ENCODE data around the gene PRSS21. TPM values are rescaled to one million over a fixed set of nuclear protein-coding genes. Genes with fewer than 3 reads are reported as not detected.

PRSS21 gene
- total RNA-seq, 5 donors from 2014 or later (not counting 1 experiment from before 2014, with no cell fraction given), result 0.90 to 8.3 (median 3.3) TPM

- 80% methylated on average over 6 of the region's 8 CpGs for WGBS (ENCODE audit: insufficient coverage)
- CTCF ChIA-PET, result no interaction called here
Observed at GRCh38 chr16:2791174-2791573, 25.9 kb upstream of the PRSS21 start.

GRCh38 chr16:2792940-2793339 is 24.1 kb upstream of the PRSS21 start:
- peaks cover 13 to 47% of the 10 kb centered on the region in 2 donors for H3K27me3 Mint-ChIP-seq
- no peaks in the 10 kb centered on the region for H3K9me3 ChIP-seq

More at GRCh38 chr16:2791174-2791573, 25.9 kb upstream of the PRSS21 start:
- Mint-ChIP-seq H3K9me3 (no peaks in the 10 kb centered on the region), H3K27me3 (peaks cover 13 to 45% of the 10 kb centered on the region in 2 donors), H3K27ac (no peak overlapping the region), H3K4me3 (no peak overlapping the region), H3K36me3 (no peaks in the 10 kb centered on the region), H3K4me1 (peaks cover 0 to 7% (median 0%) of the 10 kb centered on the region in 3 donors)
- DNase-seq (no peak), ATAC-seq (replicated peaks in 1 of 4) (no peak)
- no peaks in the 10 kb centered on the region for H3K36me3 ChIP-seq (ENCODE audit: control insufficient read depth in 2 of 2, extremely low read depth in 1 of 2, insufficient read depth in 1 of 2, low read length in 1 of 2)
- no peak overlapping the region for H3K4me3 ChIP-seq (ENCODE audit: control insufficient read depth in 1 of 2, extremely low read depth in 1 of 2, low read length in 1 of 2)
- H3K27me3 ChIP-seq (replicated peaks in 1 of 2; ENCODE audit: control insufficient read depth in 2 of 2, extremely low read depth in 1 of 2, insufficient read depth in 2 of 2, low read length in 1 of 2), result peaks cover 0 to 53% of the 10 kb centered on the region in 2 experiments
- H3K27ac ChIP-seq (ENCODE audit: low read length), result no peak overlapping the region
- peaks cover 0 to 10% of the 10 kb centered on the region in 2 experiments for H3K4me1 ChIP-seq (ENCODE audit: control insufficient read depth in 1 of 2, extremely low read depth in 1 of 2, insufficient read depth in 2 of 2, low read length in 2 of 2)
- H3K9me3 ChIP-seq, result no peaks in the 10 kb centered on the region
- POLR2A ChIA-PET, result no interaction called here

GRCh38 chr16:2795395-2796143 is 21.5 kb upstream of the PRSS21 start:
- no peaks in the 10 kb centered on the region for H3K36me3 Mint-ChIP-seq
- Histone ChIP-seq H3K27ac (ENCODE audit: low read length) (no peak overlapping the region), H3K4me1 (ENCODE audit: control insufficient read depth in 1 of 2, extremely low read depth in 1 of 2, insufficient read depth in 2 of 2, low read length in 2 of 2) (no peaks in the 10 kb centered on the region), H3K36me3 (ENCODE audit: control insufficient read depth in 2 of 2, extremely low read depth in 1 of 2, insufficient read depth in 1 of 2, low read length in 1 of 2) (no peaks in the 10 kb centered on the region), H3K4me3 (ENCODE audit: control insufficient read depth in 1 of 2, extremely low read depth in 1 of 2, low read length in 1 of 2) (no peak overlapping the region), H3K27me3 (replicated peaks in 1 of 2; ENCODE audit: control insufficient read depth in 2 of 2, extremely low read depth in 1 of 2, insufficient read depth in 2 of 2, low read length in 1 of 2) (peaks cover 0 to 31% of the 10 kb centered on the region in 2 experiments), H3K9me3 (no peaks in the 10 kb centered on the region)
- H3K9me3 Mint-ChIP-seq, result no peaks in the 10 kb centered on the region
- no peak overlapping the region for H3K4me3 Mint-ChIP-seq
- ChIA-PET POLR2A (no interaction called here), CTCF (no interaction called here)
- no peak overlapping the region for H3K27ac Mint-ChIP-seq
- WGBS (ENCODE audit: insufficient coverage), result 38% methylated on average over 2 of the region's 7 CpGs
- H3K27me3 Mint-ChIP-seq, result peaks cover 13 to 38% of the 10 kb centered on the region in 2 donors
- ATAC-seq (replicated peaks in 1 of 4) (no peak), DNase-seq (no peak)
- H3K4me1 Mint-ChIP-seq, result no peaks in the 10 kb centered on the region

More at GRCh38 chr16:2792940-2793339, 24.1 kb upstream of the PRSS21 start:
- Histone ChIP-seq H3K36me3 (ENCODE audit: control insufficient read depth in 2 of 2, extremely low read depth in 1 of 2, insufficient read depth in 1 of 2, low read length in 1 of 2) (no peaks in the 10 kb centered on the region), H3K4me3 (ENCODE audit: control insufficient read depth in 1 of 2, extremely low read depth in 1 of 2, low read length in 1 of 2) (no peak overlapping the region), H3K27ac (ENCODE audit: low read length) (no peak overlapping the region), H3K27me3 (replicated peaks in 1 of 2; ENCODE audit: control insufficient read depth in 2 of 2, extremely low read depth in 1 of 2, insufficient read depth in 2 of 2, low read length in 1 of 2) (peaks cover 0 to 43% of the 10 kb centered on the region in 2 experiments), H3K4me1 (ENCODE audit: control insufficient read depth in 1 of 2, extremely low read depth in 1 of 2, insufficient read depth in 2 of 2, low read length in 2 of 2) (no peaks in the 10 kb centered on the region)
- Mint-ChIP-seq H3K9me3 (no peaks in the 10 kb centered on the region), H3K36me3 (no peaks in the 10 kb centered on the region), H3K4me1 (peaks cover 0 to 2% (median 0%) of the 10 kb centered on the region in 3 donors), H3K4me3 (no peak overlapping the region), H3K27ac (no peak overlapping the region)
- ChIA-PET POLR2A (no interaction called here), CTCF (no interaction called here)
- DNase-seq, result no peak
- 94% methylated on average over 3 of the region's 10 CpGs for WGBS (ENCODE audit: insufficient coverage)
- ATAC-seq (replicated peaks in 1 of 4), result no peak

DNA sequence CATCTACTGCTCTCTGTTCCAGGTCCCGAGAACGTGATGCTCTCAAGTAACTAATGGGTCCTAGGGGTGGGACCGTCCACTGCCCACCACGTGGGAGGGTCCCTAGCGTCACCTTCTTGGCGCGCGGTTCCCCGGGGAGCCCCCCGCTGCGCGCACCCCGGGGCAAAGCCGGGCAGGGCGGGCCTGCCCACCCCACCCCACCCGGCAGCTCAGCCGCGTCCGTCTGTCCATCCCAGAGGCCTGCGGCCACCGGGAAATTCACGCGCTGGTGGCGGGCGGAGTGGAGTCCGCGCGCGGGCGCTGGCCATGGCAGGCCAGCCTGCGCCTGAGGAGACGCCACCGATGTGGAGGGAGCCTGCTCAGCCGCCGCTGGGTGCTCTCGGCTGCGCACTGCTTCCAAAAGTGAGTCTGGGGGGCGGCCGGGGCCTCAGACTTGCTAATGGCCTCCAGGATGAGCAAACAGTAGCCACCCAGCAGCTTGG is 18.3 kb upstream of the PRSS21 start:
- H3K4me3 Mint-ChIP-seq, result no peak overlapping the region
- Histone ChIP-seq H3K4me1 (ENCODE audit: control insufficient read depth in 1 of 2, extremely low read depth in 1 of 2, insufficient read depth in 2 of 2, low read length in 2 of 2) (no peaks in the 10 kb centered on the region), H3K27ac (ENCODE audit: low read length) (no peak overlapping the region), H3K27me3 (replicated peaks in 1 of 2; ENCODE audit: control insufficient read depth in 2 of 2, extremely low read depth in 1 of 2, insufficient read depth in 2 of 2, low read length in 1 of 2) (peaks cover 0 to 20% of the 10 kb centered on the region in 2 experiments), H3K9me3 (no peaks in the 10 kb centered on the region), H3K36me3 (ENCODE audit: control insufficient read depth in 2 of 2, extremely low read depth in 1 of 2, insufficient read depth in 1 of 2, low read length in 1 of 2) (no peaks in the 10 kb centered on the region), H3K4me3 (ENCODE audit: control insufficient read depth in 1 of 2, extremely low read depth in 1 of 2, low read length in 1 of 2) (no peak overlapping the region)
- ATAC-seq (replicated peaks in 1 of 4), result no peak
- H3K9me3 Mint-ChIP-seq, result peaks cover 2 to 9% (median 6%) of the 10 kb centered on the region in 3 donors
- no peaks in the 10 kb centered on the region for H3K4me1 Mint-ChIP-seq
- ChIA-PET CTCF (no interaction called here), POLR2A (no interaction called here)
- peaks cover 6 to 18% of the 10 kb centered on the region in 2 donors for H3K27me3 Mint-ChIP-seq
- 92% methylated on average over 32 of the region's 39 CpGs for WGBS (ENCODE audit: insufficient coverage)
- no peaks in the 10 kb centered on the region for H3K36me3 Mint-ChIP-seq
- H3K27ac Mint-ChIP-seq, result no peak overlapping the region
- no peak for DNase-seq

GRCh38 chr16:2799205-2799858 is 17.7 kb upstream of the PRSS21 start:
- H3K36me3 Mint-ChIP-seq, result no peaks in the 10 kb centered on the region
- no peak overlapping the region for H3K27ac ChIP-seq (ENCODE audit: low read length)
- H3K36me3 ChIP-seq (ENCODE audit: control insufficient read depth in 2 of 2, extremely low read depth in 1 of 2, insufficient read depth in 1 of 2, low read length in 1 of 2), result no peaks in the 10 kb centered on the region
- WGBS (ENCODE audit: insufficient coverage), result 87% methylated on average over 10 of the region's 21 CpGs
- CTCF ChIA-PET, result no interaction called here
- H3K4me1 Mint-ChIP-seq, result no peaks in the 10 kb centered on the region
- no peak for ATAC-seq (replicated peaks in 1 of 4)
- H3K27me3 Mint-ChIP-seq, result peaks cover 5 to 15% of the 10 kb centered on the region in 2 donors
- H3K9me3 ChIP-seq, result no peaks in the 10 kb centered on the region
- no peak overlapping the region for H3K27ac Mint-ChIP-seq
- peaks cover 0 to 24% of the 10 kb centered on the region in 2 experiments for H3K27me3 ChIP-seq (replicated peaks in 1 of 2; ENCODE audit: control insufficient read depth in 2 of 2, extremely low read depth in 1 of 2, insufficient read depth in 2 of 2, low read length in 1 of 2)
- no peak overlapping the region for H3K4me3 ChIP-seq (ENCODE audit: control insufficient read depth in 1 of 2, extremely low read depth in 1 of 2, low read length in 1 of 2)
- DNase-seq, result no peak
- H3K9me3 Mint-ChIP-seq, result peaks cover 4 to 15% (median 9%) of the 10 kb centered on the region in 3 donors
- H3K4me1 ChIP-seq (ENCODE audit: control insufficient read depth in 1 of 2, extremely low read depth in 1 of 2, insufficient read depth in 2 of 2, low read length in 2 of 2), result no peaks in the 10 kb centered on the region
- POLR2A ChIA-PET, result no interaction called here
- no peak overlapping the region for H3K4me3 Mint-ChIP-seq

DNA sequence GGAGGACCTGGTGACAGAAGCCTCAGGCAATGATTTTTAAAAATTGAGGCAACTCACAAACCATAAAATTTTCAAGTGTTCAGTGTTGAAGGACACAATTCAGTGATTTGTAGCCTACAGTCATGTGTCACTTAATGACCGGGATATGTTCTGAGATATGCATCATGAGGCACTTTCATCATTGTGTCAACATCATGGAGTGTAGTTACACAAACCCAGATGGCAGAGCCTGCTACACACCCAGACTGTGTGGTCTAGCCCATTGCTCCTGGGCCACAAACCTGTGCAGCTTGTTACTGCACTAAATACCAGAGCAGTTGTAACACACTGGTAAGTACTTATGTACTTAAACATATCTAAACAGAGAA is 17.2 kb upstream of the PRSS21 start:
- CTCF ChIA-PET, result interaction anchor here in 1 of 2 donors (0.7 kb wide), 1 partner anchor 54 kb away, joined by 3 read pairs; no protein-coding TSS in a partner anchor

More for the DNA sequence above, 17.2 kb upstream of the PRSS21 start:
- no peak overlapping the region for H3K27ac ChIP-seq (ENCODE audit: low read length)
- Mint-ChIP-seq H3K27me3 (peaks cover under 1 to 10% of the 10 kb centered on the region in 2 donors), H3K9me3 (peaks cover 4 to 17% (median 9%) of the 10 kb centered on the region in 3 donors), H3K4me3 (no peak overlapping the region), H3K36me3 (no peaks in the 10 kb centered on the region), H3K4me1 (no peaks in the 10 kb centered on the region), H3K27ac (no peak overlapping the region)
- no peaks in the 10 kb centered on the region for H3K9me3 ChIP-seq
- 44% methylated on average over 1 of the region's 1 CpG for WGBS (ENCODE audit: insufficient coverage)
- no peak overlapping the region for H3K4me3 ChIP-seq (ENCODE audit: control insufficient read depth in 1 of 2, extremely low read depth in 1 of 2, low read length in 1 of 2)
- POLR2A ChIA-PET, result no interaction called here
- ATAC-seq (replicated peaks in 1 of 4) (no peak), DNase-seq (no peak)
- H3K27me3 ChIP-seq (replicated peaks in 1 of 2; ENCODE audit: control insufficient read depth in 2 of 2, extremely low read depth in 1 of 2, insufficient read depth in 2 of 2, low read length in 1 of 2), result peaks cover 0 to 26% of the 10 kb centered on the region in 2 experiments
- no peaks in the 10 kb centered on the region for H3K4me1 ChIP-seq (ENCODE audit: control insufficient read depth in 1 of 2, extremely low read depth in 1 of 2, insufficient read depth in 2 of 2, low read length in 2 of 2)
- no peaks in the 10 kb centered on the region for H3K36me3 ChIP-seq (ENCODE audit: control insufficient read depth in 2 of 2, extremely low read depth in 1 of 2, insufficient read depth in 1 of 2, low read length in 1 of 2)
